DND-41 (cell line): ENCODE measurements around the gene RBM43.

Source experiments
- CTCF ChIP-seq: IDR thresholded peaks from 2 replicates; pipeline ENCODE4 v1.5.1; 2012; ENCODE audit warnings: borderline replicate concordance, low read length, moderate library complexity, mild to moderate bottlenecking; ENCODE audit not compliant: poor library complexity, severe bottlenecking; ENCODE audit errors: extremely low read depth
- EZH2 ChIP-seq: IDR thresholded peaks from 3 replicates; pipeline ENCODE4 v1.6.1; 2012; ENCODE audit warnings: borderline replicate concordance, low read depth, mild to moderate bottlenecking, moderate library complexity, low read length, inconsistent platforms; ENCODE audit not compliant: severe bottlenecking

GRCh38 chr2:151292141-151292540 is 30.5 kb upstream of the RBM43 start:
- TF ChIP-seq CTCF, result no peak
- no peak for TF ChIP-seq EZH2
